ENCODE results near the gene EFNA5. TPM values are rescaled to one million over a fixed set of nuclear protein-coding genes. Genes with fewer than 3 reads are reported as not detected.

The EFNA5 gene
- total RNA-seq, 1 experiment from 2014 or later: 1.6 TPM

GRCh38 chr5:107425541-107426031 is 245.2 kb downstream of the EFNA5 start:
- no peak for DNase-seq (ENCODE audit: low read depth, low spot score)
- in situ Hi-C loops (cut with HindIII; ENCODE audit: low pct_unique_long_range_greater_than_20kb, low sequenced_read_pairs): no loop called here

- no peak for DNase-seq (ENCODE audit: low read depth, low spot score)
- in situ Hi-C loops (cut with HindIII; ENCODE audit: low pct_unique_long_range_greater_than_20kb, low sequenced_read_pairs): no loop called here
These were observed 246.2 kb downstream of the EFNA5 start for GRCh38 chr5:107424491-107424890.

GRCh38 chr5:107422494-107422893 is 248.2 kb downstream of the EFNA5 start:
- DNase-seq (ENCODE audit: low read depth, low spot score): no peak
- in situ Hi-C loops (cut with HindIII; ENCODE audit: low pct_unique_long_range_greater_than_20kb, low sequenced_read_pairs): no loop called here

- in situ Hi-C loops (cut with HindIII; ENCODE audit: low pct_unique_long_range_greater_than_20kb, low sequenced_read_pairs): no loop called here
- DNase-seq (ENCODE audit: low read depth, low spot score): no peak
These were observed 251.2 kb downstream of the EFNA5 start for GRCh38 chr5:107419498-107419897.

- DNase-seq (ENCODE audit: low read depth, low spot score): no peak
- in situ Hi-C loops (cut with HindIII; ENCODE audit: low pct_unique_long_range_greater_than_20kb, low sequenced_read_pairs): no loop called here
These were observed 251.8 kb downstream of the EFNA5 start for GRCh38 chr5:107418902-107419301.

- in situ Hi-C loops (cut with HindIII; ENCODE audit: low pct_unique_long_range_greater_than_20kb, low sequenced_read_pairs): no loop called here
- DNase-seq (ENCODE audit: low read depth, low spot score): no peak
These were observed 252.7 kb downstream of the EFNA5 start for GRCh38 chr5:107418071-107418470.

GRCh38 chr5:107415762-107416161 is 255.0 kb downstream of the EFNA5 start:
- no peak for DNase-seq (ENCODE audit: low read depth, low spot score)
- in situ Hi-C loops (cut with HindIII; ENCODE audit: low pct_unique_long_range_greater_than_20kb, low sequenced_read_pairs): no loop called here

- no peak for DNase-seq (ENCODE audit: low read depth, low spot score)
- in situ Hi-C loops (cut with HindIII; ENCODE audit: low pct_unique_long_range_greater_than_20kb, low sequenced_read_pairs): no loop called here
These were observed 255.9 kb downstream of the EFNA5 start for GRCh38 chr5:107414802-107415201.

GRCh38 chr5:107413754-107414153 is 257.0 kb downstream of the EFNA5 start:
- in situ Hi-C loops (cut with HindIII; ENCODE audit: low pct_unique_long_range_greater_than_20kb, low sequenced_read_pairs): no loop called here

GRCh38 chr5:107408564-107408963 is 262.2 kb downstream of the EFNA5 start:
- no peak for DNase-seq (ENCODE audit: low read depth, low spot score)
- in situ Hi-C loops (cut with HindIII; ENCODE audit: low pct_unique_long_range_greater_than_20kb, low sequenced_read_pairs): no loop called here

More at GRCh38 chr5:107413754-107414153, 257.0 kb downstream of the EFNA5 start:
- DNase-seq (ENCODE audit: low read depth, low spot score): no peak

GRCh38 chr5:107407713-107408298 is 262.9 kb downstream of the EFNA5 start:
- in situ Hi-C loops (cut with HindIII; ENCODE audit: low pct_unique_long_range_greater_than_20kb, low sequenced_read_pairs): no loop called here
- no peak for DNase-seq (ENCODE audit: low read depth, low spot score)

GRCh38 chr5:107404595-107405374 is 266.0 kb downstream of the EFNA5 start:
- peak; percentile 63 for DNase-seq (ENCODE audit: low read depth, low spot score)
- in situ Hi-C loops (cut with HindIII; ENCODE audit: low pct_unique_long_range_greater_than_20kb, low sequenced_read_pairs): no loop called here

- in situ Hi-C loops (cut with HindIII; ENCODE audit: low pct_unique_long_range_greater_than_20kb, low sequenced_read_pairs): no loop called here
- DNase-seq (ENCODE audit: low read depth, low spot score): no peak
These were observed 267.3 kb downstream of the EFNA5 start for GRCh38 chr5:107403228-107403953.

GRCh38 chr5:107402434-107403227 is 268.1 kb downstream of the EFNA5 start:
- in situ Hi-C loops (cut with HindIII; ENCODE audit: low pct_unique_long_range_greater_than_20kb, low sequenced_read_pairs): no loop called here

GRCh38 chr5:107401470-107402122 is 269.1 kb downstream of the EFNA5 start:
- DNase-seq (ENCODE audit: low read depth, low spot score): no peak
- in situ Hi-C loops (cut with HindIII; ENCODE audit: low pct_unique_long_range_greater_than_20kb, low sequenced_read_pairs): no loop called here

More at GRCh38 chr5:107402434-107403227, 268.1 kb downstream of the EFNA5 start:
- DNase-seq (ENCODE audit: low read depth, low spot score): no peak

GRCh38 chr5:107400328-107400727 is 270.4 kb downstream of the EFNA5 start:
- no peak for DNase-seq (ENCODE audit: low read depth, low spot score)
- in situ Hi-C loops (cut with HindIII; ENCODE audit: low pct_unique_long_range_greater_than_20kb, low sequenced_read_pairs): no loop called here

- DNase-seq (ENCODE audit: low read depth, low spot score): no peak
- in situ Hi-C loops (cut with HindIII; ENCODE audit: low pct_unique_long_range_greater_than_20kb, low sequenced_read_pairs): no loop called here
These were observed 272.0 kb downstream of the EFNA5 start for GRCh38 chr5:107398703-107399102.
